ENCODE measurements around the gene LRBA.
A peak's percentile ranks its signal among the peaks of the same experiment; 100 is the strongest.

- TF ChIP-seq ZNF318 (IDR thresholded peaks at IDR 0.05; ENCODE audit: borderline replicate concordance in 1 of 2, low read depth in 1 of 2): no peak
- TF ChIP-seq ZBTB26 (CRISPR knock-in tag; IDR thresholded peaks at IDR 0.05): no peak
- no peak for TF ChIP-seq SP1 (CRISPR knock-in tag; IDR thresholded peaks at IDR 0.05)
- no peak for TF ChIP-seq EP300 (IDR thresholded peaks at IDR 0.05; ENCODE audit: low read length)
- TF ChIP-seq CTCF (IDR thresholded peaks at IDR 0.05 in 2 of 3, conservative IDR thresholded peaks at IDR 0.05 in 1 of 3; ENCODE audit: insufficient read depth in 2 of 3, low read depth in 1 of 3, low read length in 3 of 3): peak in 1 of 3 experiments; percentile 14; a peak in 1 of 6 replicates
- no peak for TF ChIP-seq IRF2 (CRISPR knock-in tag; IDR thresholded peaks at IDR 0.05)
- no peak for TF ChIP-seq TAF1 (IDR thresholded peaks at IDR 0.05; ENCODE audit: control insufficient read depth, extremely low read depth, insufficient read depth, low read length, severe bottlenecking)
- TF ChIP-seq POLR2AphosphoS5 (IDR thresholded peaks at IDR 0.05; ENCODE audit: control insufficient read depth, insufficient read depth, low read depth, low read length): no peak
- no peak for TF ChIP-seq ARHGAP35 (IDR thresholded peaks at IDR 0.05; ENCODE audit: partially characterized antibody)
- no peak for TF ChIP-seq PBX2 (CRISPR knock-in tag; IDR thresholded peaks at IDR 0.05; ENCODE audit: low read depth)
- no peak for TF ChIP-seq PBX2 (tag; conservative IDR thresholded peaks at IDR 0.05; ENCODE audit: low read depth)
- no peak for TF ChIP-seq POLR3G (IDR thresholded peaks at IDR 0.05; ENCODE audit: extremely low read depth, insufficient read length, insufficient replicate concordance)
- TF ChIP-seq PURB (CRISPR knock-in tag; IDR thresholded peaks at IDR 0.05; ENCODE audit: low read depth): no peak
- no peak for TF ChIP-seq THRB (CRISPR knock-in tag; conservative IDR thresholded peaks at IDR 0.05)
- TF ChIP-seq SIN3A (IDR thresholded peaks at IDR 0.05; ENCODE audit: borderline replicate concordance in 2 of 2, control insufficient read depth in 1 of 2, low read depth in 2 of 2, low read length in 2 of 2): no peak
These were observed 779.8 kb downstream of the LRBA start for GRCh38 chr4:150235317-150235716.

Data from K562 (cell line).